ENCODE measurements around the gene RBM45. TPM values are rescaled to one million over a fixed set of nuclear protein-coding genes. Genes with fewer than 3 reads are reported as not detected.
"Not testable (repeated sequence)": the region's sequence is repeated elsewhere in the genome, so short reads cannot be mapped to it uniquely, and the experiment has no call there.

RBM45 gene
- total RNA-seq, 1 experiment from 2014 or later: 6.1 TPM

GRCh38 chr2:178106053-178106452 is 6.2 kb upstream of the RBM45 start:
- DNase-seq (ENCODE audit: low spot score): no peak

DNA sequence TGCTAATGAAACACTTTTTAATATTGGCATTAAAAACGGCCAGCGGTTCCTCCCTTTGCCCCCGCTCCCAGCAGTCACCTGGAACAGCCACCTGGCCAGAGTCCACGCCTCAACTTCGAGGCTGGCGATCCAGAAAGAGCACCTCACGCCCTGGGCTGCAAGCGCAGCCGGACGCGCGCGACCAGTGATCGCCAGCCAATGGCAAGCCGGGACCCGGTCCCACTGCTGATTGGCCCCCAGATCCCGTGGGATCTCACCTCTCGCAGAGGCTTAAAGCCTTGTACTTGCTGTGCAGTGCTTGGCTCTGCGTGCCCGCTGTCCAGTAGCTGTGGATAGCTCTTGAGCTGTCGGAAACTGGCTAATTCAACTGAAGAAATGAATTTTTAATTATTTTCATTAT is 4.1 kb upstream of the RBM45 start:
- DNase-seq (ENCODE audit: low spot score): no peak

GRCh38 chr2:178109813-178110212 is 2.4 kb upstream of the RBM45 start:
- DNase-seq (ENCODE audit: low spot score): peak; percentile 32

DNA sequence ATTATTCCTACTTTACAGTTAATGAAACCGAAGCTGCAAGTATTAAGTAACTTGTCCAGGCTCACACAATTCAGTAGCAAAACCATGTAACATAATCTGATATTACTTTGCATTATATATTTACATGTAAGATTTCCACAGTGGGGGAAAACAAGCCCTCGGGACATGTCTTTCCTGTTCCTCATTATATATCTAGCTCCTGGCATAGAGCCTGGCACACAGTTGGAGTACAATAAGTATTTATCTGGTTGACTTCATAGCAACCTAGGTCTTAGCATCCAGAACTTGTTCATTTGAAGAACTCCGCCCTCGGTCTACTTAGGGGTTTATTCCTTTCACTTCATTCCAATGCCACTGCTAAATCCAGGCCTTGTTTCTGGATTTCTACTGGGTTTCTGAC is 1.6 kb upstream of the RBM45 start:
- no peak for DNase-seq (ENCODE audit: low spot score)

GRCh38 chr2:178111743-178112142 is 494 bp upstream of the RBM45 start:
- DNase-seq (ENCODE audit: low spot score): peak; percentile 9

GRCh38 chr2:178114462-178114861 is 2.2 kb downstream of the RBM45 start:
- DNase-seq (ENCODE audit: low spot score): no peak

DNA sequence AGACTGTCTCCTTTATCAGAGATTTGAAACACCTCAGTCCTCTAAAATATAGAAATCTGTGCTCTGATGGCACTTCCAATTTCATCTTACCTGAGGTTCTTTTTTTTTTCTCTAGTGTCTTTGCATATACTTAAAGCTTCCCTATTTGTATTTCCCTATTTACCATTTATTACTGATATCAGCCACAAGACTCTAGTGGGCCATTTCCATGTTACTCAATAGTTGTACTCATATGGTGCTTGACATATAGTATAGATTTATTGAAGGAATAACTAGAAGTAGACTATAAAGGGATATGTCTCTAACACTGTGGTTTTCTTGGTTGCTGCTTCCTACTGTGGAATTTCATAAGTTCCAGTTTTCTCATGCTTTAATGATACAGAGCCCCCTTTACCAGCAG is 3.0 kb downstream of the RBM45 start:
- DNase-seq (ENCODE audit: low spot score): no peak

DNA sequence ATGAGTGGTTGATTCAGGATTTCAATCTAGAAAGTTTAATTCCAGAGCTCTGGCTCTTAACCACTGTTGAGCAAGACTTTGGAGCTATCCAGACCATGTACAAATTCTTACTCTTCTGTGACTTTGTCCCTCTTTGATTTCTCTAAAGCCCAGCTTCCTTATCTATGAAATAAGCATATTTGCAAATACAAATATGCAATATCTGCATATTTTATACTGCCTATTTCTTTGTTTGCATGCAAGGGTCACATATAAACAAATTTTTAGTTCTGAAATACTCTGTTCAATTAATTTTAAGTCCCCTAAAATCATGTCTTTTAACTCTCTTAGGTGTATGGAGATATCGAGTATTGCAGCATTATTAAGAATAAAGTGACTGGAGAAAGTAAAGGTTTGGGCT is 5.5 kb downstream of the RBM45 start:
- DNase-seq (ENCODE audit: low spot score): no peak

- no peak for DNase-seq (ENCODE audit: low spot score)
Measured at GRCh38 chr2:178119179-178119922, 7.1 kb downstream of the RBM45 start.

- no peak for DNase-seq (ENCODE audit: low spot score)
Measured at GRCh38 chr2:178123163-178123562, 10.9 kb downstream of the RBM45 start.

GRCh38 chr2:178125125-178125524 is 12.9 kb downstream of the RBM45 start:
- DNase-seq (ENCODE audit: low spot score): no peak

DNA sequence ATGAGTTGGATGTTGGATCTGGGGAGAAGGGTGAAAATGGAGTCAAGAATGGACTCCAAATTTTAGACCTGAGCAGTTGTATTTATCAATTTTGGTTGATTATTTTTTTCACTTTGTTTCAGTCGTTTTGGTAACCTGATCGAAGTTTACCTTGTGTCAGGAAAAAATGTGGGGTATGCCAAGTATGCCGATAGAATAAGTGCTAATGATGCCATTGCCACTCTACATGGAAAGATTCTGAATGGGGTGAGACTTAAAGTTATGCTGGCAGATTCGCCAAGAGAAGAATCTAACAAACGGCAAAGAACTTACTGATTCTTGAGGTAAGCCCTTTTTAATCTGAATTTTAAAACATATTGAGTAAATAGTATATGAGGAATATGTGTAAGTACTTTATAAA is 13.6 kb downstream of the RBM45 start:
- DNase-seq (ENCODE audit: low spot score): no peak

- no peak for DNase-seq (ENCODE audit: low spot score)
Measured at GRCh38 chr2:178128836-178129630, 16.8 kb downstream of the RBM45 start.

DNA sequence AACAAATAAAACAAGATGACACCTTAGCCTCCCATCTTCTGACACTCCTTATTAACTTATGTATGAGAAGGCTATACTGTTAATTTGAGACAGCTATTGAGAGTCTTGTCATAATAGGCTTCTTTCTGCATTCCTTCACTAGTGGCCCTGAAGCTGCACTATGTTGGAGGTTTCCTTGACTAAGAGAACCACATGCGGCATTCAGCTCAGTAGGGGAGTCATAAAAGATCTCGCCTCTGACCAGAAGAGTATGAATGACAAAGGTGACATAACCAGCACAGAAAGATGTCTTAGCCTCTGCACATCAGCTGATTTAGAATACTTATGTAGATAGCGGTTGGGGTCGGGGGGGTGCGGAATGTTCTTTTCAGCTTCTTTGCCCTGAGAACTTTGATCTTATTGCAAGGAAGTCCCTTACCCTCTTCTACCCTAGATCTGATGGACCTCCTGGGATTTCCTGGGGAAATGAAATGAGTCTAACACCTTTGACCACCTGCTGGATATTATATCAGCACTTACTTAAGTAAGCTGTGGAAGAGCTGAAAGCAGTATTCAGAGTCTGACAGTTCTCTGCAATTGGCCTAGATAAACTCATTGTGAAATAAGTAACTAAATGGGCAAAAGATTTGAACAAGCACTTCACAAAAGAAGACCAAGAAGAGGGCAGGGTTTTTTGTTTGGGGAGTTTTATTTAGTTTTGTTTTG is 24.2 kb downstream of the RBM45 start:
- DNase-seq (ENCODE audit: low spot score): no peak

DNA sequence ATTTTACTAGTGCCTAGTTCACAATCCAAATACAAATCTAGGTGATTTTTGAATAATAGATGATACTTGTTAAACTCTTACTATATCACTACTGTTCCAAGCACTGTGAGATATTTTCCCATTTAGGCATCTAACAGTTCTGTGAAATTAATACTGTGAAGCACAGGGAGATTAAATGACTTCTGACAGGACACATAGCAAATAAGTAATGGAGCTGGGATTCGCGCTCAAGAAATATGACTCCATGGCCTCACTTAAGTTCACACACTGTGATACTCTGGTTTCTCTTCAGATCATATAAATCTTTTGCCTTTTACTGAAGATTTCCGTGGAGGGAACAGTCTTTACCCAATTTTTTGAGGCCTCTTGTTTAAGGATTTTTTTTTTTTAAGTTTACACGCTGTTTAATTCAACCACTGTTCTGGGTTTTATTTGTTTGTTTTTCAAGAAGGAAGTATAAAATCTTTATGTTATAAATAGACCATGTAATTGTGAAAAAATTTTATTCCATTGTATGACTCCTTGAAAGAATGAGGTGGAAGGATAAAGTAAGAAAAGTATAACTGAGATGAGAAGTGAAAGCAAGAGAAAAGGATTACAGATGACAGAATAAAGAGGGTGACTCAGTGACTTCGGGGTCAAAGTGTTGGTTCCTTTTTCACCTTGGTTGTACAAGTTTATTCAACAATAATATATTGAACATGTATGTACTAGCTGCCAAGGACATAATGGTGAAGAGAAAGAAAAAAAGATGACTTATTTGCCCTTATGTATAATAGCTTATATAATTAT is 30.2 kb downstream of the RBM45 start:
- DNase-seq (ENCODE audit: low spot score): no peak

- no peak for DNase-seq (ENCODE audit: low spot score)
Measured at GRCh38 chr2:178143481-178143880, 31.2 kb downstream of the RBM45 start.

DNA sequence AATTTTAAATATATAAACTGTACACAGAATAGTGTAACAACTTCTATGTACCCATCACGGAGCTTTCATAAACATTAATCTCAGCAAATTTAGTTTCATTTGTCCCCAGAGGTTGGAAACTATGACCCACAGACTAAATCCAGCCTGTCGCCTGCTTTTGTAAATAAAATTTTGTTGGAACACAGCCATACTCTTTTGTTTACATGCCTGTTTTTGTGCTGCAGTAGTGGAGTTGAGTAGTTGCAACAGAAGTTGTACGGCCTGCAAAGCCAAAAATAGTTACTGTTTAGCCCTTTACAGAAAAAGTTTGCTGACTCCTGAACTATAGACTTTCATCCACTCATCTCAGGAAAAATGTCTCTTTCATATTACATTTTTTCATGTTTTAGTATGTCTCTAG is 39.8 kb downstream of the RBM45 start:
- DNase-seq (ENCODE audit: low spot score): no peak

GRCh38 chr2:178152542-178152941 is 40.3 kb downstream of the RBM45 start:
- no peak for DNase-seq (ENCODE audit: low spot score)

DNA sequence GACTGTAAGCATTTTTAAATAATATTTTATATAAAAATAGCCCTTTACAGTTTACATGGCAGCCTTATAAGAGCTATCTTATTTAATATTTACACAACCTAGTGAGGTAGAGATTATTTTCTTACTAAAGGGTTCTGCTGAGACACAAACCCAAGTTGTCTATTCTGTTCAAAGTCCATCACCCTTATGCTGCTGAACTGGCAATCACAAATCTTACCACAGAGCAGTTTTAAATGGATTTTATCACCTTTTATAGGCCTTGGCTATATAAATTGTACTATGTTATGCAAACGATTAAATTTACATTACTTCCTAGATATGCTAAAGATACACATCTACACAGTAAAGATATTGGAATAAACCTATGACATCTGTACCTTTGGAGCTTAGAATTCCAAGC is 40.7 kb downstream of the RBM45 start:
- no peak for DNase-seq (ENCODE audit: low spot score)

- not testable (repeated sequence) for DNase-seq (ENCODE audit: low spot score)
Measured at GRCh38 chr2:178153878-178154277, 41.6 kb downstream of the RBM45 start.

DNA sequence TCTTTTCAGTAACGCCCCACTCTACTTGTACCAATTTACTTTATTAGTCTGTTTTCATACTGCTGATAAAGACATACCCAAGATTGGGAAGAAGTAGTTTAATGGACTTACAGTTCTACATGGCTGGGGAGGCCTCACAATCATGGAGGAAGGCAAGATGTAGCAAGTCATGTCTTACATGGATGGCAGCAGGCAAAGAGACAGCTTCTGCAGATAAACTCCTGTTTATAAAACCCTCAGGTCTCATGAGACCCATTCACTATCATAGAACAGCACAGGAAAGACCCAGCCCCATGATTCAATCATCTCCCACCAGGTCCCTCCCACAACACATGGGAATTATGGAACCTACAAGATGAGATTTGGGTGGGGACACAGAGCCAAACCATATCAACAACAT is 43.3 kb downstream of the RBM45 start:
- no peak for DNase-seq (ENCODE audit: low spot score)

- no peak for DNase-seq (ENCODE audit: low spot score)
Measured at GRCh38 chr2:178157574-178157973, 45.3 kb downstream of the RBM45 start.
